Kidney epithelial cell (primary cell): ENCODE measurements around the gene ITPKA. TPM values are rescaled to one million over a fixed set of nuclear protein-coding genes. Genes with fewer than 3 reads are reported as not detected.
"Not testable (repeated sequence)": the region's sequence is repeated elsewhere in the genome, so short reads cannot be mapped to it uniquely, and the experiment has no call there.

Source experiments
- DNase-seq: peaks from one replicate; pipeline ENCODE4 v3.0.0-alpha.2; 2010; ENCODE audit warnings: low read depth
- H3K27me3 ChIP-seq: 2 replicates; pipeline ENCODE4 v1.6.0; 2011; ENCODE audit warnings: low read length; ENCODE audit not compliant: control insufficient read depth, insufficient read depth
- H3K36me3 ChIP-seq: 2 replicates; pipeline ENCODE4 v1.5.1; 2011; ENCODE audit warnings: low read length; ENCODE audit not compliant: control insufficient read depth, insufficient read depth
- H3K4me3 ChIP-seq: 2 replicates; pipeline ENCODE4 v1.5.1; 2011; ENCODE audit warnings: low read depth, mild to moderate bottlenecking, control low read depth, low read length
- total RNA-seq: library from RNA; depleted of rRNA; stranded (reverse); fragments of >200 nt; gene quantifications from 2 replicates; pipeline ENCODE4 v1.2.3, GENCODE V29; 2015
- TF ChIP-seq, protein P1 (sequence below): IDR thresholded peaks from 2 replicates; pipeline ENCODE4 v1.5.1; 2011; ENCODE audit warnings: mild to moderate bottlenecking, moderate library complexity, low read length, control low read depth, inconsistent platforms; ENCODE audit not compliant: insufficient read depth, poor library complexity, severe bottlenecking

Gene ITPKA
- total RNA-seq, 1 donor from 2014 or later, result 115 TPM

DNA sequence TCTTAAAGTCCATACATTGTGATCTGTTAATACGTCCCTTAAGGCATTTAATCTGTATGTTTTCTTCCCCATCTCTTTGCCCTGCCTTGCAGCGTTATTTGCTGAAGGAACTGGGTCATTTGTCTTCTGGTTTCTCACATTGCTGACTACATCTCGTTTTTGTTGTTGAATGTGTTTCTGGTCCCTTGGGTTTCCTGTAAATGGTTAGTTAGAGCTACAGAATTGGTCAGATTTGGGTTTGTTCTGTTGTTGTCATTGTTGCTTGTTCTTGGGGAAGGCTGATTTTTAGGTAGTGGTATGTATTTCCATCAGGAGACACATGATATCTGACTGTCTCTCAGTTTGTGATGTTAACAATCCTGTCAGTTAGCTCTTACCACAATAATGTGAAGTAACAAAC lies 27.0 kb upstream of the ITPKA start:
- peaks cover 2% of the 10 kb centered on the region for H3K36me3 ChIP-seq
- DNase-seq, result no peak

DNA sequence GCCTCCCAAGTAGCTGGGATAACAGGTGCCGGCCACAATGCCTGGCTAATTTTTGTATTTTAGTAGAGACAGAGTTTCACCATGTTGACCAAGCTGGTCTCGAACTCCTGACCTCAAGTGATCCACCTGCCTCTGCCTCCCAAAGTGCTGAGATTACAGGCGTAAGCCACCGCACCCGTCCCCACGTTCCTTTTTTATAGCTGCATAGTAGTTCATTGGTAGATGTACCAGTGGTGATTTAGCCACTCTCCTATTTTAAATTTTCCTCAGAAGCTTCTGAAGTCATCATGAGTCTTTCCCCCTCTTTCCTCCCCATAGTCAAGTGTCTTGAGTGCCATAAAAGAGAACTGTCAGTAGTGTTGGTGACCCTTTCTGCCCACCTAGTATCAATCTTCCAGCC lies 24.0 kb upstream of the ITPKA start:
- not testable (repeated sequence) for DNase-seq, H3K4me3 ChIP-seq, H3K36me3 ChIP-seq, H3K27me3 ChIP-seq

More for the DNA sequence above, 27.0 kb upstream of the ITPKA start:
- H3K4me3 ChIP-seq, result no peak overlapping the region
- TF ChIP-seq, protein P1, sequence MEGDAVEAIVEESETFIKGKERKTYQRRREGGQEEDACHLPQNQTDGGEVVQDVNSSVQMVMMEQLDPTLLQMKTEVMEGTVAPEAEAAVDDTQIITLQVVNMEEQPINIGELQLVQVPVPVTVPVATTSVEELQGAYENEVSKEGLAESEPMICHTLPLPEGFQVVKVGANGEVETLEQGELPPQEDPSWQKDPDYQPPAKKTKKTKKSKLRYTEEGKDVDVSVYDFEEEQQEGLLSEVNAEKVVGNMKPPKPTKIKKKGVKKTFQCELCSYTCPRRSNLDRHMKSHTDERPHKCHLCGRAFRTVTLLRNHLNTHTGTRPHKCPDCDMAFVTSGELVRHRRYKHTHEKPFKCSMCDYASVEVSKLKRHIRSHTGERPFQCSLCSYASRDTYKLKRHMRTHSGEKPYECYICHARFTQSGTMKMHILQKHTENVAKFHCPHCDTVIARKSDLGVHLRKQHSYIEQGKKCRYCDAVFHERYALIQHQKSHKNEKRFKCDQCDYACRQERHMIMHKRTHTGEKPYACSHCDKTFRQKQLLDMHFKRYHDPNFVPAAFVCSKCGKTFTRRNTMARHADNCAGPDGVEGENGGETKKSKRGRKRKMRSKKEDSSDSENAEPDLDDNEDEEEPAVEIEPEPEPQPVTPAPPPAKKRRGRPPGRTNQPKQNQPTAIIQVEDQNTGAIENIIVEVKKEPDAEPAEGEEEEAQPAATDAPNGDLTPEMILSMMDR, result no peak
- H3K27me3 ChIP-seq, result no peaks in the 10 kb centered on the region

DNA sequence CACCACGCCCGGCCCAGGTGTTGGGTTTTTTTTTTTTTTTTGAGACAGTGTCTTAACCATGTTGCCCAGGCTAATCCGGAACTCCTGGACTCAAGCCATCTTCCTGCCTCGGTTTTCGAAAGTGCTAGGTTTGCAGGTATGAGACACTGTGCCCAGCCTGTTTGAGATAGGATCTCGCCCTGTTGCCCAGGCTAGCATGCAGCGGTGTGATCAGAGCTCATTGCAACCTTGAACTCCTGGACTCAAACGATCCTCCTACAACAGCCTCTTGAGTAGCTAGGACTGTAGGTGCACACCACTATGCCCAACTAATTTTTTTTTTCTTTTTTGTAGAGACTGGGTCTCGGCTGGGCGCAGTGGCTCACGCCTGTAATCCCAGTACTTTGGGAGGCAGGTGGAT lies 20.3 kb upstream of the ITPKA start:
- no peak for DNase-seq
- TF ChIP-seq, protein P1, result no peak
- Histone ChIP-seq H3K4me3 (no peak overlapping the region), H3K27me3 (no peaks in the 10 kb centered on the region), H3K36me3 (peaks cover 3% of the 10 kb centered on the region)

DNA sequence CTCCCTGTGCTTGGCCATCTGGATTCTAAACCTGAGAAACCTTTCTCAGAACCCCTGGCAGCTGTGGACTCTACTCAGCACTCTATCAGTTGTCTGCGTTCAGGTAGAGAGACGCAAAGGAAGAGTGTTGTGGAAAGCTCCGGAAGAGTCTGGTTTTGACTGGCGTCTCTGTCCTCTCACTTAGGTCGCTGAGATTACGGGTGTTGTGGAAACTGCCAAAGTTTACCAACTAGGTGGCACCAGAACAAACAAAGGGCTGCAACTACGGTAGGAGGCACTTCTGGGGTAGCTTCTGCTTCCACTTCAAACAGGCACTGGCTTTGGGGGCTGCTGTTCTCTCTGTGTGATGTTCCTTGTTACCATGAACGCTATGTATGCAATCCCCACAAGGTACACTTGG lies 19.2 kb upstream of the ITPKA start:
- H3K36me3 ChIP-seq, result peaks cover 3% of the 10 kb centered on the region
- TF ChIP-seq, protein P1, result no peak
- H3K4me3 ChIP-seq, result no peak overlapping the region
- DNase-seq, result no peak
- H3K27me3 ChIP-seq, result no peaks in the 10 kb centered on the region

DNA sequence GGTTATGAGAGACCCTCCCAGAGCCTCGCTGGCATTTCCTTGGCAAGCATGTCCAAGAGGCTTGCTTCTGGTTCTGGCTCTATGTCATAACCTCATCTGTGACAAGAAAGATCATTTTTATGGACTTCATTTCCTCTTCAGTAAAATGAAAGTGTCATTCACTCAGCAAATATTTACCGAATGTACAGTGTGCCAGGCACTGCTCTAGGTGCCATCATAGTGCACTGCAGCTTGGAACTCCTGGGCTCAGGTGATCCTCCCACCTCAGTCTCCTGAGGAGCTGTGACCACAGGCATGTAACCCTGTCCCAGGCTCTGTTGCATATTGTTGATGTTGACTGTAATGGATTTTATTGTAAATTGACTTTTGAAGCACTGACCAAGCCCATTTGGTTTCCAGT lies 18.7 kb upstream of the ITPKA start:
- H3K27me3 ChIP-seq, result no peaks in the 10 kb centered on the region
- TF ChIP-seq, protein P1, result no peak
- no peak for DNase-seq
- H3K4me3 ChIP-seq, result no peak overlapping the region
- H3K36me3 ChIP-seq, result peaks cover 3% of the 10 kb centered on the region

DNA sequence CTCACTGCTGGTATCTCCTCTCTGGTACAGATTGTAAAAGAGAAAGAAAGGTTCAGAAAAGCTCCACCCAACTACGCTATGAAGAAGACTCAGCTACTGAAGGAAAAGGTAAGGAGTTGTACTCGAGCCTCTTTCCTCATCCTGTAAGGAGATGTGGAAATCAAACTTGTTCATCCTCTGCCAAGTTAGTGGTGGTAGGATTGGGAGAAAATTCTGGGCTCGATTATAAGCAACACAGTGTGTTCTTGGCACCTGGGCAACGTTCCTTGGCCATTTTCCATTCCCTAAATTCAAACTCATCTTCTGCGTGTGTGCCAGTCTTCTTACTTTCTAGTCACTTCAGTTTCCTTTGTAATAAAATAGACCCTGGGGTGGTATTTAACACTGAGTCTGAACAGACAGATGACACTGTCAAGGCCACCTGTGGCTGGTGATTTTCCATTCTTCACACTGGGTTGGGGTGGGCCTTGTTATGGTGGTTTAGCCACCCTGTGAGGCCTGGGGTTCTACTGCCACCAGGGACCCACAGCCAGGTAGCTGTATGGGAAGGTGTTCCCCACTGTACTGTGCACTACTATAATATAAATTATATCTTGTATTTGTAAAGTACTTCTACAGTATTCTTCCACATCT lies 17.1 kb upstream of the ITPKA start:
- Histone ChIP-seq H3K4me3 (no peak overlapping the region), H3K36me3 (peaks cover 1% of the 10 kb centered on the region)
- no peak for DNase-seq

More for the DNA sequence above, 17.1 kb upstream of the ITPKA start:
- no peaks in the 10 kb centered on the region for H3K27me3 ChIP-seq
- TF ChIP-seq, protein P1, result no peak
